PC-3 (cell line): Measurements from ENCODE around the gene N4BP3.

Experiments used
- EZH2 ChIP-seq: fragments of 300-600 bp; sonication (generic); IDR thresholded peaks from one replicate; pipeline ENCODE4 v1.6.1; 2017; ENCODE audit warnings: antibody characterized with exemption, mild to moderate bottlenecking, low read length; ENCODE audit not compliant: unreplicated experiment
- EZH2phosphoT487 ChIP-seq: fragments of 300-600 bp; sonication (generic); IDR thresholded peaks from 2 replicates; pipeline ENCODE4 v1.6.1; 2018; ENCODE audit warnings: mild to moderate bottlenecking, antibody characterized with exemption, low read length, borderline replicate concordance
- TF ChIP-seq, protein P1 (sequence below): fragments of 300-600 bp; sonication (generic); conservative IDR thresholded peaks from 2 replicates; pipeline ENCODE4 v1.5.1; 2017; ENCODE audit warnings: antibody characterized with exemption, low read depth, mild to moderate bottlenecking, low read length

GRCh38 chr5:178120607-178121357 lies 7.5 kb downstream of the N4BP3 start:
- TF ChIP-seq, protein P1, sequence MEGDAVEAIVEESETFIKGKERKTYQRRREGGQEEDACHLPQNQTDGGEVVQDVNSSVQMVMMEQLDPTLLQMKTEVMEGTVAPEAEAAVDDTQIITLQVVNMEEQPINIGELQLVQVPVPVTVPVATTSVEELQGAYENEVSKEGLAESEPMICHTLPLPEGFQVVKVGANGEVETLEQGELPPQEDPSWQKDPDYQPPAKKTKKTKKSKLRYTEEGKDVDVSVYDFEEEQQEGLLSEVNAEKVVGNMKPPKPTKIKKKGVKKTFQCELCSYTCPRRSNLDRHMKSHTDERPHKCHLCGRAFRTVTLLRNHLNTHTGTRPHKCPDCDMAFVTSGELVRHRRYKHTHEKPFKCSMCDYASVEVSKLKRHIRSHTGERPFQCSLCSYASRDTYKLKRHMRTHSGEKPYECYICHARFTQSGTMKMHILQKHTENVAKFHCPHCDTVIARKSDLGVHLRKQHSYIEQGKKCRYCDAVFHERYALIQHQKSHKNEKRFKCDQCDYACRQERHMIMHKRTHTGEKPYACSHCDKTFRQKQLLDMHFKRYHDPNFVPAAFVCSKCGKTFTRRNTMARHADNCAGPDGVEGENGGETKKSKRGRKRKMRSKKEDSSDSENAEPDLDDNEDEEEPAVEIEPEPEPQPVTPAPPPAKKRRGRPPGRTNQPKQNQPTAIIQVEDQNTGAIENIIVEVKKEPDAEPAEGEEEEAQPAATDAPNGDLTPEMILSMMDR: peak; percentile 90
- TF ChIP-seq EZH2 (no peak), EZH2phosphoT487 (no peak)
